ENCODE results near the gene PKM.
A peak's percentile ranks its signal among the peaks of the same experiment; 100 is the strongest.
"Not testable (repeated sequence)": the region's sequence is repeated elsewhere in the genome, so short reads cannot be mapped to it uniquely, and the experiment has no call there.

PKM gene

GRCh38 chr15:72174551-72175165 lies 56.3 kb downstream of the PKM start:
- H3K27me3 ChIP-seq (ENCODE audit: insufficient read depth, insufficient read length) = no peaks in the 10 kb centered on the region
- H3K4me1 ChIP-seq (ENCODE audit: insufficient read depth, insufficient read length) = peaks cover 6% of the 10 kb centered on the region
- no peak for DNase-seq (ENCODE audit: low read depth, low spot score)
- no peak overlapping the region for H3K4me3 ChIP-seq (ENCODE audit: insufficient read length, low read depth)
- TF ChIP-seq SUZ12 (IDR thresholded peaks at IDR 0.05; ENCODE audit: extremely low read depth, insufficient read depth, insufficient read length) = no peak
- TF ChIP-seq YY1 (IDR thresholded peaks at IDR 0.05; ENCODE audit: insufficient read depth, insufficient read length) = no peak
- TF ChIP-seq ZNF274 (IDR thresholded peaks at IDR 0.05; ENCODE audit: low read depth, low read length) = no peak
- H3K9ac ChIP-seq (ENCODE audit: insufficient read length, low read depth) = peak overlapping the region; percentile 9
- H3K36me3 ChIP-seq (ENCODE audit: insufficient read depth, insufficient read length, low read length) = no peaks in the 10 kb centered on the region
- H3K9me3 ChIP-seq (ENCODE audit: insufficient read depth, low read length) = no peaks in the 10 kb centered on the region

GRCh38 chr15:72173864-72174550 lies 57.0 kb downstream of the PKM start:
- H3K36me3 ChIP-seq (ENCODE audit: insufficient read depth, insufficient read length, low read length) = no peaks in the 10 kb centered on the region
- no peaks in the 10 kb centered on the region for H3K9me3 ChIP-seq (ENCODE audit: insufficient read depth, low read length)
- DNase-seq (ENCODE audit: low read depth, low spot score) = no peak
- H3K27me3 ChIP-seq (ENCODE audit: insufficient read depth, insufficient read length) = no peaks in the 10 kb centered on the region
- TF ChIP-seq ZNF274 (IDR thresholded peaks at IDR 0.05; ENCODE audit: low read depth, low read length) (no peak), YY1 (IDR thresholded peaks at IDR 0.05; ENCODE audit: insufficient read depth, insufficient read length) (no peak), SUZ12 (IDR thresholded peaks at IDR 0.05; ENCODE audit: extremely low read depth, insufficient read depth, insufficient read length) (no peak)
- H3K4me3 ChIP-seq (ENCODE audit: insufficient read length, low read depth) = no peak overlapping the region
- peaks cover 10% of the 10 kb centered on the region for H3K4me1 ChIP-seq (ENCODE audit: insufficient read depth, insufficient read length)
- H3K9ac ChIP-seq (ENCODE audit: insufficient read length, low read depth) = no peak overlapping the region

DNA sequence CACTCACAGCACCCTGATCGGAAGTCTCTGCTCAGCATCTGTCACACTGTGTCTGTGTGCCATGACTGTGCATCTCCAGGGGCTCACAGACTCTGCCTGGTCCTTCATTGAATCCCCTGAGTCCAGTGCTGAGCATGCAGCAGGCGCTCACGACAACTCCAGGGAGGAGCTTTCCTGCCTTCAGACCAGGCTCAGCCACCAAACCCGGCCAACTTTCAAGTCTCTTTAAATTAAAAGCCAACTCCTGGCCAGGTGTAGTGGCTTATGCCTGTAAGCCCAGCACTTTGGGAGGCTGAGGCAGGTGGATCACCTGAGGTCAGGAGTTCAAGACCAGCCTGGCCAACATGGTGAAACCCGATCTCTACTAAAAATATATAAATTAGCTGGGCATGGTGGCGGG lies 57.6 kb downstream of the PKM start:
- Histone ChIP-seq H3K9ac (ENCODE audit: insufficient read length, low read depth) (no peak overlapping the region), H3K9me3 (ENCODE audit: insufficient read depth, low read length) (no peaks in the 10 kb centered on the region), H3K27me3 (ENCODE audit: insufficient read depth, insufficient read length) (no peaks in the 10 kb centered on the region), H3K4me3 (ENCODE audit: insufficient read length, low read depth) (no peak overlapping the region), H3K4me1 (ENCODE audit: insufficient read depth, insufficient read length) (peaks cover 13% of the 10 kb centered on the region), H3K36me3 (ENCODE audit: insufficient read depth, insufficient read length, low read length) (no peaks in the 10 kb centered on the region)
- TF ChIP-seq ZNF274 (IDR thresholded peaks at IDR 0.05; ENCODE audit: low read depth, low read length) (no peak), YY1 (IDR thresholded peaks at IDR 0.05; ENCODE audit: insufficient read depth, insufficient read length) (no peak), SUZ12 (IDR thresholded peaks at IDR 0.05; ENCODE audit: extremely low read depth, insufficient read depth, insufficient read length) (no peak)
- DNase-seq (ENCODE audit: low read depth, low spot score) = no peak

DNA sequence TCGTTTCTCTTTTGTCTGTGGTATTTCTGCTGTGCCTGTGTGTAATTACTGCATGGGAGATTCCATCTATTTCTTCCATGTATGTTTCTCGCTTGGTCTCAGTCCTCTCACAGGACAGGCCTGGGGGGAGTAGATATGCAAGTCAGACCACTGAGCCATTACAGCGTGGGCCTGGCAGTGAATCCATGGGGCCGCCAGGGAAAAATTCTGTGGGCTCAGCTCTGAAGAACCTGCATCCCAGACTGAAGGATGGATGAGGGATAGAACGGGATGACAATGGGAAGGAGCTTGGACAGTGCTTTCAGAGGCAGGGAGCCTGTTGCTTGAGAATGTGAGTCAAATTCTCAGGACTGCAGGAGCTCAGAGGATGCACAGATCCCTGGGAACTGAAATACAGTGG lies 58.2 kb downstream of the PKM start:
- Histone ChIP-seq H3K9me3 (ENCODE audit: insufficient read depth, low read length) (no peaks in the 10 kb centered on the region), H3K4me1 (ENCODE audit: insufficient read depth, insufficient read length) (peaks cover 17% of the 10 kb centered on the region), H3K27me3 (ENCODE audit: insufficient read depth, insufficient read length) (no peaks in the 10 kb centered on the region), H3K36me3 (ENCODE audit: insufficient read depth, insufficient read length, low read length) (no peaks in the 10 kb centered on the region), H3K4me3 (ENCODE audit: insufficient read length, low read depth) (no peak overlapping the region), H3K9ac (ENCODE audit: insufficient read length, low read depth) (no peak overlapping the region)
- TF ChIP-seq ZNF274 (IDR thresholded peaks at IDR 0.05; ENCODE audit: low read depth, low read length) (no peak), SUZ12 (IDR thresholded peaks at IDR 0.05; ENCODE audit: extremely low read depth, insufficient read depth, insufficient read length) (no peak), YY1 (IDR thresholded peaks at IDR 0.05; ENCODE audit: insufficient read depth, insufficient read length) (no peak)
- no peak for DNase-seq (ENCODE audit: low read depth, low spot score)

GRCh38 chr15:72171978-72172377 lies 59.0 kb downstream of the PKM start:
- H3K27me3 ChIP-seq (ENCODE audit: insufficient read depth, insufficient read length); DNase-seq (ENCODE audit: low read depth, low spot score): not testable (repeated sequence)

DNA sequence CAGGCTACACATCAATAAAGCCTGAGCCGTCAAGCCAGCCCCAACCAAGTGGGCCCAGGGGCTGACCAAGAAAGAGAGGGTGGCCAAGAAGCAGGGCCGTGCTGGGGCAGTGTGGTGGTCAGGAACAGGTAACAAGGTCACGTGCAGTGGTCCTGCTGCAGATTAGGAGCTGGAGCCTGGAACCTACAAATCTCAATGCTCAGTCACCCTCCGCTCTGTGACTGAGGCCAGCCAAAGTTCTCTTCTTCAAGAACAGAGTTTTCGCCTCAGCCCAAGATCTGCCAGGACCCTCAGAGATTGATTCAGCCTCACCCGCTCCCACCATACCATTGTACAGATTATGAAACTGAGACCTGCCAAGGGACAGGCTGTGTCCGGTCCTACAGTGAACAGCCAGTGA lies 60.3 kb downstream of the PKM start:
- H3K36me3 ChIP-seq (ENCODE audit: insufficient read depth, insufficient read length, low read length) = no peaks in the 10 kb centered on the region
- no peak overlapping the region for H3K9ac ChIP-seq (ENCODE audit: insufficient read length, low read depth)
- H3K27me3 ChIP-seq (ENCODE audit: insufficient read depth, insufficient read length) = no peaks in the 10 kb centered on the region
- no peak overlapping the region for H3K4me3 ChIP-seq (ENCODE audit: insufficient read length, low read depth)
- no peak for TF ChIP-seq ZNF274 (IDR thresholded peaks at IDR 0.05; ENCODE audit: low read depth, low read length)
- TF ChIP-seq YY1 (IDR thresholded peaks at IDR 0.05; ENCODE audit: insufficient read depth, insufficient read length) = no peak
- TF ChIP-seq SUZ12 (IDR thresholded peaks at IDR 0.05; ENCODE audit: extremely low read depth, insufficient read depth, insufficient read length) = no peak
- H3K9me3 ChIP-seq (ENCODE audit: insufficient read depth, low read length) = no peaks in the 10 kb centered on the region
- no peak for DNase-seq (ENCODE audit: low read depth, low spot score)
- peaks cover 17% of the 10 kb centered on the region for H3K4me1 ChIP-seq (ENCODE audit: insufficient read depth, insufficient read length)

More at GRCh38 chr15:72171978-72172377, 59.0 kb downstream of the PKM start:
- H3K4me1 ChIP-seq (ENCODE audit: insufficient read depth, insufficient read length) = peaks cover 17% of the 10 kb centered on the region
- H3K9me3 ChIP-seq (ENCODE audit: insufficient read depth, low read length); H3K4me3 ChIP-seq (ENCODE audit: insufficient read length, low read depth); H3K9ac ChIP-seq (ENCODE audit: insufficient read length, low read depth); H3K36me3 ChIP-seq (ENCODE audit: insufficient read depth, insufficient read length, low read length): not testable (repeated sequence)

DNA sequence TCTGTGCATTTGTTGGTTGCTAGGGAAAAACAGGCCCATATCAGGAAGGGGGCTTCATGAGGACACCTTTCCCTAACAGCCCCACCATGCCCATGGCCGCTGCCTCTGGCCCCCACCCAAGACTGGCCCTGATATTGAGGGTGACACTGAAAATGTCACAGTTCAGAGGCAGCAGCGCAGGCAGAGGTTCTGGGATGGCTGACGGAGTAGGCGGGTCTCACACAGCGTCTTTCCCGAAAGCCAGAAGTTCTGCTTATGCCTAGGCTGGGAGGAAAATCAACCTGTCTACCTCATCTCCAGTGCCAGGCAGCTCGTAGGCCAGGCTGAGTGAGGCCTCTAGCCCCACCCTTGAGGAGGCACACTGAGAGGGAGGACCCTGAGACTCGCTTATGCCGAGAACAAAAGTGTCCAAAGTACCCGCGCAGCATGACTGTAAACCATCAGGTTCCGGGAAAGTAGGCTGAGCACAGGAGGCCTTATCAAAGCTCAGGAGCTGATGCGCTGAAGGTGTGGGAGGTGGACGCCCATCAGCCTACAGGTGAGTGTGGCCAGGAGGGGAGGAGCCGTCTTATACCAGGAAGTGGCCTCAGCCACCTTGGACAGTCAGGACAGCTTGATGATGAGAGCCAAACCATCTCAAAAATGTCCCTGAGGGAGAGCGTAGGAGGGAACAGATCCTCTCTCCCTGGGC lies 60.9 kb downstream of the PKM start:
- H3K36me3 ChIP-seq (ENCODE audit: insufficient read depth, insufficient read length, low read length) = no peaks in the 10 kb centered on the region
- TF ChIP-seq SUZ12 (IDR thresholded peaks at IDR 0.05; ENCODE audit: extremely low read depth, insufficient read depth, insufficient read length) (no peak), YY1 (IDR thresholded peaks at IDR 0.05; ENCODE audit: insufficient read depth, insufficient read length) (no peak), ZNF274 (IDR thresholded peaks at IDR 0.05; ENCODE audit: low read depth, low read length) (no peak)
- H3K27me3 ChIP-seq (ENCODE audit: insufficient read depth, insufficient read length) = no peaks in the 10 kb centered on the region
- no peak overlapping the region for H3K9ac ChIP-seq (ENCODE audit: insufficient read length, low read depth)
- H3K9me3 ChIP-seq (ENCODE audit: insufficient read depth, low read length) = no peaks in the 10 kb centered on the region
- peaks cover 17% of the 10 kb centered on the region for H3K4me1 ChIP-seq (ENCODE audit: insufficient read depth, insufficient read length)
- no peak overlapping the region for H3K4me3 ChIP-seq (ENCODE audit: insufficient read length, low read depth)
- no peak for DNase-seq (ENCODE audit: low read depth, low spot score)

All from NT2/D1 (cell line).